ENCODE measurements around the gene PPP4R3A.
"Not testable (repeated sequence)": the region's sequence is repeated elsewhere in the genome, so short reads cannot be mapped to it uniquely, and the experiment has no call there.

PPP4R3A gene

DNA sequence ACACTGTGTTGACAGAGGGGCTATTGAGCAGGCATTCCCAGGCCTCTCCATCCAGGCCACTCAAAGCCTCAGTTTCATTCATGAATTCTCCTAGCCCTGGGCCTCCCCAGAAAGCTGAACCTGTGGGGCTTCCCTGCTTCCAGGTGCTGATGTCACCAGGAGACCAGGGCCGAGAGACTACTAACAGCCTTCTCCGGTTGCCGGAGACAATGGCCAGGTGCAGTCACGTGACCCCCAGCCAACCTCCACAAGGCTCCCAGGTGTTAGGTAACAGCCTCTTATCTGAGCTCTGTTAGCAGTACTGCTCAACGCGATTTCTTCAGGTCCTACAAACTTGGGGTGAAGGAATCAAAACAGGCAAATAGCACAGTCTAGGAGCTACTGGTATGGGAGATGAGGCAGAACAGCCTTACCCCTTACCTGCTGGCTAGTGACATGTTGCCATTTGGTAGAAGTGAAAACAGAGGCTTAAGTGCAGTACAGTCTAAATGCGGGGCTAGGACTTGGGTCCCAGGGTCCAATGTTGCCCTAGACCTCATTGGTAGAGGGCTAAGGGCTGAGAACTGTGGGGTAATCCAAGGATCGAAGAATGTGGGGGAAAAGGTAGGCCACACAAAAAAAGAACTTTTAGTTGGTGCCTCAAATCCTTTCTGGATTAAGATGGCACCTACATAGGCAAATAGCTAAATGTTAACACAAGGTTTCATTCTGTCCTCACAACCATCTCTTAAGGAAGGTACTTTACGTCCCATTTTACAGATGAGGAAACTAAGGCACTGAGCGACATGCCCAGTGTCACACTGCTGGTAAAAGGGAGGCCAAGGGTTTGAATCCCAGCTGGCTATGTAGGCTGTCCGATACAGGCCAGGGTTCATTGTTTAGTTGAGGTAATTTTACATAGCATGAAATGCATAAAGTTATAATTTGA, 96.3 kb downstream of the PPP4R3A start:
- FAIRE-seq (peak; percentile 46), DNase-seq (ENCODE audit: insufficient read length) (no peak)
- TF ChIP-seq POLR2AphosphoS5 (IDR thresholded peaks at IDR 0.05; ENCODE audit: low read depth, low read length) (no peak), TAF1 (IDR thresholded peaks at IDR 0.05; ENCODE audit: borderline replicate concordance, low read depth, low read length) (no peak), POLR2A (IDR thresholded peaks at IDR 0.05; ENCODE audit: low read depth, low read length) (no peak; the same call in 1 of the 2 replicates)

DNA sequence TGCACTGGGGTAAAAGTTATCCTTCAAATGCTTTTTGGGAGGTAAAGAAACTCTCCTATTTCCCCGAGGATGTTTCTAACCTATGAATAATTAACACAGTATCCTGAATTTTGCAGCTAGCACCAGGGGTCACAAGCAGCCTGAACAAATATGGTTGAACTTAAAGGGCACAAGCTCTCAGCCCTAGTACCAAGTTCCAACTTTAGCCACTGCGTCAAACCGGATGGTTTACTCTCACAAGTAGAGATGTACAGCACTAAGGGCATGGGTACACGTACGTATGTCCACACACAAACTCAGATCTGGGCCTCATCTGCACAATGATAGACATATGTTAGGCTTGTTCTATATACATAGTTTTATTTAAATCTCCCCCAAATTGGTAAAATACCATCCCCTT, 97.2 kb downstream of the PPP4R3A start:
- FAIRE-seq = peak; percentile 24
- no peak for DNase-seq (ENCODE audit: insufficient read length)
- TF ChIP-seq TAF1 (IDR thresholded peaks at IDR 0.05; ENCODE audit: borderline replicate concordance, low read depth, low read length) = no peak
- no peak for TF ChIP-seq POLR2AphosphoS5 (IDR thresholded peaks at IDR 0.05; ENCODE audit: low read depth, low read length)
- no peak for TF ChIP-seq POLR2A (IDR thresholded peaks at IDR 0.05; ENCODE audit: low read depth, low read length)

DNA sequence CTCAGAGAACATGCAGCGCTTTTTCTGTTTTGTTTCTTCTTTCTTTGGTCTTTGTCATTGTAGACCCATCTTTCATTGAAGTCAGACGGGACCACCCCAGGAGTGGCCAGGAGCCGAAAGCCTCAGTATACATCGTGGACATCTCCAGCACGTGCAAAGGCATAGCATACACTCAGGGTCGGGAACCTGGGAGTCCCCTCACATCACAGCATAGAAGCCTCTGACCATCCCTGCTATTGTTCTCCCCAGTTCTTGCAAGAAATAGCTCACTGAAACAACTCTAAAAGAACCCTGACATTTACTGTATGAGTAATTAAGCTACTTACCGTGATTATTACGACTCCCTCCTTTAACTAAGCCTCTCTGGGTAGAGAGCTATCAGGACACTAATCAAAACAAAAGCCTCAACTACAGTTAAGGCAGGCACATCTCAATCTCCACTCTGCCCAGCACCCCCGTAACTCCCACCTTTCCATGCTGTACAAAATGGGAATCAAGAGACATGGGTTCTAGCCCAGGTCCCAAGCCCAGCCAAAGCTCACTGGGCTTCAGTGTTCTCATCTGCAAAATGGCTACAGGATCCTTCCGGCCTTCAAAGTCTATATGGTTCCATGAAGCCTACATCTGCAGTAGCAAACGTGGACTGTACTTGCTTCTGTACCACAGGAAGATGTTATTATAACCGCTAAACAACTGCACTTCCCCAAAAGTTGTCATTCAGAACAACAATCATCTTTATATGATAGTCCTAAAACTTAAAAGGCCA, 99.2 kb downstream of the PPP4R3A start:
- FAIRE-seq = peak; percentile 74
- TF ChIP-seq POLR2AphosphoS5 (IDR thresholded peaks at IDR 0.05; ENCODE audit: low read depth, low read length) (no peak), POLR2A (IDR thresholded peaks at IDR 0.05; ENCODE audit: low read depth, low read length) (0 out of 2 replicates have a peak, but pooled peaks have one; percentile 10)
- DNase-seq (ENCODE audit: insufficient read length) = no peak

DNA sequence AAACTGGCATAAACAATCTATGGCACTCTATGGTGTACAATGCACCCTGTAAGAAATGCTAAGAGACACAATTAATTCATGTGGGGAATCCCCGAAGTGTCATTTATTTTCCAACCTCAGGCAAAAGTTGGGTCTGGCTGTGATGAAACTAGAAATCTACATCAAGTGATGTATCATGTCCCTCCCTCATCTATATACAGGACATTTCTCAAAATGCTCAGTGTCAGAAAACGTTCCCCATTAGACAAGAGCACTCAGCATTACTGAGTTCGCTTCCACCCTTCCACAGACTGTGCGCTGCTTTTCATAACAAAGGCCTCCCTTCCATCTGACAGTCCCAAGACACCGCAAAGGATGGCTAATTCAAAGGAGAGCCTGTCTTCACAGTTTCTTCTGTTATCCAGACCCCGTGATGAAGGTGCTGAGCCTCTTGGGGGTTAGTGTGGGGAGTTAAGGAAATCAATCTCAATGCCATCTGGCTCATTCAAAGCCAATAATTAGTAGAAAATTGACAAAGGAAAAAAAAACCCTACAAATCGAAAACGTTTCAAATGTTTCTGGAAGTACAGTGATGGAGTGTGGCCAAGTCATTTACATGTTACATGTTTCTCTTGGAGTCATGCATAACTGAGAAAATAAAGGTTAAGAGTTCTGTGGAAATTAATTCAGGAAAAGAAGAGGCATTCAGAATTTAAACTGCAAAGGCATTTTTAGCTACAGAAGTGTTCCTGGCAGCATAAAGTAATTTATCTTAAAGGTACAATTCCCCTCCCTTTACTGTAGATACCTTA, 100.0 kb downstream of the PPP4R3A start:
- DNase-seq (ENCODE audit: insufficient read length) = no peak

DNA sequence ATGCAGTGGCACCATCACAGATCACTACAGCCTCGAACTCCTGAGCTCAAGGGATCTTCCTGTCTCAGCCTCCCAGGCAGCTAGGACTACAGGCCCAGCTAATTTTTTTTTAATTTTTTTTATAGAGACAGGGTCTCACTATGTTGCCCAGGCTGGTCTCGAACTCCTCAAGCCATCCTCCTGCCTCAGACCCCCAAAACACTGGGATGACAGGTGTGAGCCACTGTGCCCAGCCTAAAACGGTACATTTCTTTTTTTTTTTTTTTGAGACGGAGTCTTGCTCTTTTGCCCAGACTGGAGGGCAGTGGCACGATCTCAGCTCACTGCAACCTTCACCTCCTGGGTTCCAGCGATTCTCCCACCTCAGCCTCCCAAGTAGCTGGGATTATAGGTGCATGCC, 100.9 kb downstream of the PPP4R3A start:
- not testable (repeated sequence) for DNase-seq (ENCODE audit: insufficient read length); FAIRE-seq

More for the DNA sequence above, 100.0 kb downstream of the PPP4R3A start:
- no peak for TF ChIP-seq POLR2AphosphoS5 (IDR thresholded peaks at IDR 0.05; ENCODE audit: low read depth, low read length)
- peak; percentile 29; the same call in 1 of the 2 replicates for TF ChIP-seq POLR2A (IDR thresholded peaks at IDR 0.05; ENCODE audit: low read depth, low read length)
- TF ChIP-seq TAF1 (IDR thresholded peaks at IDR 0.05; ENCODE audit: borderline replicate concordance, low read depth, low read length) = no peak
- FAIRE-seq = no peak

All from GM12892 (cell line).